ENCODE data around the gene OR11G2. TPM values are rescaled to one million over a fixed set of nuclear protein-coding genes. Genes with fewer than 3 reads are reported as not detected.
A peak's percentile ranks its signal among the peaks of the same experiment; 100 is the strongest.
"Not testable (repeated sequence)": the region's sequence is repeated elsewhere in the genome, so short reads cannot be mapped to it uniquely, and the experiment has no call there.

Gene OR11G2
- polyA plus RNA-seq, 1 of the 3 experiments (the other 2 are of a cell fraction), result not detected

DNA sequence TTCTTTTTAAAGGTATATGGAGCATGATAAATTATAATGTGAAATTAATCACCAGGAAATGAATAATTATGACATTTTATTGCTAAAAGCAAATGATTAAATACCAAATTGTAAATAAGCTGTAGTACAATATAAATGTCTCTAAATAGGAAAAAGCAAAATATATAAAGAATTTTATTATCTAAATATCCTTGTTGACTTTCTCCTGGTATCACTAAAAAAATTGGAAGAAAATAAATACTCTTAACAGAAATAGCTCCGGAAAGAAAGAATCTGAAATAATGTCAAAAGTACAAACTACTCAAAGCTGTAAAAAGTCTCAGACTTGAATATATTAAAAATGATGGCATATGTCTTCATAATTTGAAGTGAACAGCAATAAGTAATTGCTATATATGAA, 38.0 kb downstream of the OR11G2 start, which contains the start of gene OR11H7:
TSS of gene OR11H7 (plus strand) at position 301 of the 400 bp plus-strand sequence.
- Histone ChIP-seq H4K20me1 (ENCODE audit: insufficient read depth) (no peaks in the 10 kb centered on the region), H3K9me3 (no peaks in the 10 kb centered on the region), H3K4me1 (ENCODE audit: control insufficient read depth in 1 of 2, insufficient read depth in 2 of 2, low read depth in 1 of 2, low read length in 1 of 2) (no peaks in the 10 kb centered on the region), H3K27ac (ENCODE audit: low read depth in 2 of 2, low read length in 1 of 2) (no peak within 1 kb of the TSS), H3K4me2 (no peak within 1 kb of the TSS), H3K79me2 (ENCODE audit: insufficient read depth) (no peaks in the 10 kb centered on the region), H3K27me3 (ENCODE audit: insufficient read depth) (no peaks in the 10 kb centered on the region; the same call in 1 of the 2 replicates), H3K36me3 (replicated peaks in 1 of 2; ENCODE audit: control insufficient read depth in 1 of 2, insufficient read depth in 2 of 2, low read length in 1 of 2) (no peaks in the 10 kb centered on the region), H3K9ac (no peak within 1 kb of the TSS), H3F3A (replicated peaks; ENCODE audit: insufficient read depth) (no peaks in the 10 kb centered on the region), H2AFZ (ENCODE audit: low read depth) (no peak within 1 kb of the TSS), H3K4me3 (ENCODE audit: low read depth in 2 of 2, low read length in 1 of 2) (no peak within 1 kb of the TSS), H3K9me2 (no peaks in the 10 kb centered on the region)
- TF ChIP-seq TAF1 (IDR thresholded peaks at IDR 0.05; ENCODE audit: borderline replicate concordance, low read depth, low read length), result no peak
- TF ChIP-seq FOXJ3 (CRISPR knock-in tag; IDR thresholded peaks at IDR 0.05), result no peak
- CTCF ChIA-PET, result no interaction called here
- WGBS (ENCODE audit: low lambda C conversion rate), result 0% methylated on average over 1 of the region's 1 CpG
- POLR2A ChIA-PET, result no interaction called here
- no peak for DNase-seq

DNA sequence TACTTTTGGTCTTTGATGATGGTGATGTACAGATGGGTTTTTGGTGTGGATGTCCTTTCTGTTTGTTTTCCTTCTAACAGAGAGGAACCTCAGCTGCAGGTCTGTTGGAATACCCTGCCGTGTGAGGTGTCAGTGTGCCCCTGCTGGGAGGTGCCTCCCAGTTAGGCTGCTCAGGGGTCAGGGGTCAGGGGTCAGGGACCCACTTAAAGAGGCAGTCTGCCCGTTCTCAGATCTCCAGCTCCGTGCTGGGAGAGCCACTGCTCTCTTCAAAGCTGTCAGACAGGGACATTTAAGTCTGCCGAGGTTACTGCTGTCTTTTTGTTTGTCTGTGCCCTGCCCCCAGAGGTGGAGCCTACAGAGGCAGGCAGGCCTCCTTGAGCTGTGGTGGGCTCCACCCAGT, 44.7 kb downstream of the OR11G2 start:
- H3K27me3 ChIP-seq (ENCODE audit: insufficient read depth); H3K36me3 ChIP-seq (replicated peaks in 1 of 2; ENCODE audit: control insufficient read depth in 1 of 2, insufficient read depth in 2 of 2, low read length in 1 of 2); H3K79me2 ChIP-seq (ENCODE audit: insufficient read depth); H3K9me2 ChIP-seq; H3K27ac ChIP-seq (ENCODE audit: low read depth in 2 of 2, low read length in 1 of 2); H3K9me3 ChIP-seq; H3K4me2 ChIP-seq; H3F3A ChIP-seq (replicated peaks; ENCODE audit: insufficient read depth); DNase-seq; H2AFZ ChIP-seq (ENCODE audit: low read depth); H3K4me1 ChIP-seq (ENCODE audit: control insufficient read depth in 1 of 2, insufficient read depth in 2 of 2, low read depth in 1 of 2, low read length in 1 of 2); POLR2A ChIA-PET; H3K4me3 ChIP-seq (ENCODE audit: low read depth in 2 of 2, low read length in 1 of 2); H3K9ac ChIP-seq; H4K20me1 ChIP-seq (ENCODE audit: insufficient read depth); CTCF ChIA-PET: not testable (repeated sequence)
- 16% methylated on average over 4 of the region's 4 CpGs for WGBS (ENCODE audit: low lambda C conversion rate)

DNA sequence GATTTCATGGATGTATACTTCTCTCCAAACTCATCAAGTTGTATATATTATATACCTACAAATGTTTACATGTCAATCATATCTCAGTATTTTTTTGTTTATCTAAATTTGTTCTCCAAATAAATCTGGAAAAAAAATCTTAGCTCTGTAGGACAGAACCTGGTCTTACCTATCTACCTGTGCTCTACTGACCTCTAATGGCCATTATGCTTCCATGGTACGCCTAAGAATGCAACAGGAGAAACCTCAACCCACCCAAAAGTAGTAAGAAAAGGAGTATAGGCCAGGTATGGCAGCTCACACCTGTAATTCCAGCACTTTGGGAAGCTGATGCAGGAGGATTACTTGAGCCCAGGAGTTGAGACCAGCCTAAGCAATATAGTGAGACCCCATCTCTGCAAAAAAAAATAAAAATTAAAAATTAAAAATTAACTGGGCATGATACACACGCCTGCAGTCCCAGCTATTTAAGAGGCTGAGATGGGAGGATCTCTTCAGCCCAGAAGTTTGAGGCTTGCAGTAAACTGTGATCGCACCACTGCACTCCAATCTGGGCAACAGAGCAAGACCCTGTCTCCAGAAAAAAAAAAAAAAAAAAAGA, 57.0 kb downstream of the OR11G2 start:
- no peaks in the 10 kb centered on the region for H3K9me2 ChIP-seq
- no peaks in the 10 kb centered on the region for H4K20me1 ChIP-seq (ENCODE audit: insufficient read depth)
- no peak overlapping the region for H2AFZ ChIP-seq (ENCODE audit: low read depth)
- H3K79me2 ChIP-seq (ENCODE audit: insufficient read depth), result no peaks in the 10 kb centered on the region
- no peak overlapping the region for H3K9ac ChIP-seq
- no peaks in the 10 kb centered on the region for H3K36me3 ChIP-seq (replicated peaks in 1 of 2; ENCODE audit: control insufficient read depth in 1 of 2, insufficient read depth in 2 of 2, low read length in 1 of 2)
- H3K4me1 ChIP-seq (ENCODE audit: control insufficient read depth in 1 of 2, insufficient read depth in 2 of 2, low read depth in 1 of 2, low read length in 1 of 2), result no peaks in the 10 kb centered on the region
- H3K4me3 ChIP-seq (ENCODE audit: low read depth in 2 of 2, low read length in 1 of 2), result no peak overlapping the region
- no peak overlapping the region for H3K4me2 ChIP-seq
- POLR2A ChIA-PET, result no interaction called here
- H3K27ac ChIP-seq (ENCODE audit: low read depth in 2 of 2, low read length in 1 of 2), result no peak overlapping the region
- DNase-seq, result peak; percentile 5
- CTCF ChIA-PET, result interaction anchor here (0.9 kb wide), 1 partner anchor 116 kb away, joined by 3 read pairs; no protein-coding TSS in a partner anchor
- H3K27me3 ChIP-seq (ENCODE audit: insufficient read depth), result no peaks in the 10 kb centered on the region
- no peaks in the 10 kb centered on the region for H3F3A ChIP-seq (replicated peaks; ENCODE audit: insufficient read depth)
- WGBS (ENCODE audit: low lambda C conversion rate), result 15% methylated on average over 3 of the region's 3 CpGs
- TF ChIP-seq, protein P1, sequence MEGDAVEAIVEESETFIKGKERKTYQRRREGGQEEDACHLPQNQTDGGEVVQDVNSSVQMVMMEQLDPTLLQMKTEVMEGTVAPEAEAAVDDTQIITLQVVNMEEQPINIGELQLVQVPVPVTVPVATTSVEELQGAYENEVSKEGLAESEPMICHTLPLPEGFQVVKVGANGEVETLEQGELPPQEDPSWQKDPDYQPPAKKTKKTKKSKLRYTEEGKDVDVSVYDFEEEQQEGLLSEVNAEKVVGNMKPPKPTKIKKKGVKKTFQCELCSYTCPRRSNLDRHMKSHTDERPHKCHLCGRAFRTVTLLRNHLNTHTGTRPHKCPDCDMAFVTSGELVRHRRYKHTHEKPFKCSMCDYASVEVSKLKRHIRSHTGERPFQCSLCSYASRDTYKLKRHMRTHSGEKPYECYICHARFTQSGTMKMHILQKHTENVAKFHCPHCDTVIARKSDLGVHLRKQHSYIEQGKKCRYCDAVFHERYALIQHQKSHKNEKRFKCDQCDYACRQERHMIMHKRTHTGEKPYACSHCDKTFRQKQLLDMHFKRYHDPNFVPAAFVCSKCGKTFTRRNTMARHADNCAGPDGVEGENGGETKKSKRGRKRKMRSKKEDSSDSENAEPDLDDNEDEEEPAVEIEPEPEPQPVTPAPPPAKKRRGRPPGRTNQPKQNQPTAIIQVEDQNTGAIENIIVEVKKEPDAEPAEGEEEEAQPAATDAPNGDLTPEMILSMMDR (IDR thresholded peaks at IDR 0.05), result peak; percentile 33; the same call in 1 of the 2 replicates
- TF ChIP-seq, protein P2, sequence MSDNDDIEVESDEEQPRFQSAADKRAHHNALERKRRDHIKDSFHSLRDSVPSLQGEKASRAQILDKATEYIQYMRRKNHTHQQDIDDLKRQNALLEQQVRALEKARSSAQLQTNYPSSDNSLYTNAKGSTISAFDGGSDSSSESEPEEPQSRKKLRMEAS (IDR thresholded peaks at IDR 0.05; ENCODE audit: low read depth), result no peak
- H3K9me3 ChIP-seq, result no peaks in the 10 kb centered on the region

Small RNAs within 50 kb of the gene (small RNA-seq; reads per million reads assigned to genes)
- gene GTF2IP22, result 0 reads per million in 7 experiments

Other genes starting within 250 kb of the OR11G2 start
- gene OR4K15, start 215.3 kb upstream of the OR11G2 start, polyA plus RNA-seq (2012; rRNA removed), result not detected in 2 replicates
- not detected in 2 replicates for gene OR4Q2, start 188.7 kb upstream of the OR11G2 start, polyA plus RNA-seq (2012; rRNA removed)
- not detected in 2 replicates for gene OR4K14, start 171.6 kb upstream of the OR11G2 start, polyA plus RNA-seq (2012; rRNA removed)
- not detected in 2 replicates for gene OR4K13, start 154.9 kb upstream of the OR11G2 start, polyA plus RNA-seq (2012; rRNA removed)
- gene OR4L1, start 130.9 kb upstream of the OR11G2 start, polyA plus RNA-seq (2012; rRNA removed), result not detected in 2 replicates
- not detected in 2 replicates for gene OR4K17, start 80.2 kb upstream of the OR11G2 start, polyA plus RNA-seq (2012; rRNA removed)
- gene OR4N5, start 52.1 kb upstream of the OR11G2 start, polyA plus RNA-seq (2012; rRNA removed), result not detected in 2 replicates
- gene OR11H6, start 32.8 kb downstream of the OR11G2 start, polyA plus RNA-seq (2012; rRNA removed), result not detected in 2 replicates
- gene OR11H7, start 38.1 kb downstream of the OR11G2 start, polyA plus RNA-seq (2012; rRNA removed), result not detected in 2 replicates
- gene OR11H4, start 48.4 kb downstream of the OR11G2 start, polyA plus RNA-seq (2012; rRNA removed), result not detected in 2 replicates
- gene TTC5, start 115.1 kb downstream of the OR11G2 start, polyA plus RNA-seq (2012; rRNA removed), result 14.6 and 15.7 TPM in 2 replicates
- gene CCNB1IP1, start 142.4 kb downstream of the OR11G2 start, polyA plus RNA-seq (2012; rRNA removed), result 35.4 and 48.5 TPM in 2 replicates
- 21.4 and 23.3 TPM in 2 replicates for gene PARP2, start 152.7 kb downstream of the OR11G2 start, polyA plus RNA-seq (2012; rRNA removed)
- 12.1 and 13.3 TPM in 2 replicates for gene TEP1, start 222.6 kb downstream of the OR11G2 start, polyA plus RNA-seq (2012; rRNA removed)
- not detected in 2 replicates for gene KLHL33, start 245.3 kb downstream of the OR11G2 start, polyA plus RNA-seq (2012; rRNA removed)

All from SK-N-SH (cell line).